EH (cell line): ENCODE results near the gene SWAP70.
"Not testable (repeated sequence)": the region's sequence is repeated elsewhere in the genome, so short reads cannot be mapped to it uniquely, and the experiment has no call there.

Experiments
- DNase-seq: peaks from one replicate; pipeline ENCODE4 v3.0.0-alpha.2; 2015; ENCODE audit warnings: low read depth

SWAP70 gene

GRCh38 chr11:9722023-9722422, 58.1 kb downstream of the SWAP70 start:
- no peak for DNase-seq

- no peak for DNase-seq
Measured at GRCh38 chr11:9722893-9723292, 59.0 kb downstream of the SWAP70 start.

- peak; percentile 66 for DNase-seq
Measured at GRCh38 chr11:9726321-9727022, 62.6 kb downstream of the SWAP70 start.

- DNase-seq: no peak
Measured at GRCh38 chr11:9728058-9728457, 64.2 kb downstream of the SWAP70 start.

GRCh38 chr11:9731256-9731655, 67.4 kb downstream of the SWAP70 start:
- no peak for DNase-seq

- DNase-seq: no peak
Measured at GRCh38 chr11:9732453-9732852, 68.6 kb downstream of the SWAP70 start.

GRCh38 chr11:9733212-9733611, 69.3 kb downstream of the SWAP70 start:
- DNase-seq: no peak

GRCh38 chr11:9735236-9735635, 71.4 kb downstream of the SWAP70 start:
- DNase-seq: no peak

GRCh38 chr11:9735919-9736318, 72.0 kb downstream of the SWAP70 start:
- DNase-seq: no peak

- no peak for DNase-seq
Measured at GRCh38 chr11:9736365-9736764, 72.5 kb downstream of the SWAP70 start.

GRCh38 chr11:9738116-9738515, 74.2 kb downstream of the SWAP70 start:
- peak; percentile 28 for DNase-seq

- DNase-seq: no peak
Measured at GRCh38 chr11:9738707-9739106, 74.8 kb downstream of the SWAP70 start.

- DNase-seq: no peak
Measured at GRCh38 chr11:9739123-9739900, 75.4 kb downstream of the SWAP70 start.

- DNase-seq: no peak
Measured at GRCh38 chr11:9740202-9740883, 76.5 kb downstream of the SWAP70 start.

GRCh38 chr11:9741260-9741659, 77.4 kb downstream of the SWAP70 start:
- DNase-seq: no peak

GRCh38 chr11:9743512-9743911, 79.6 kb downstream of the SWAP70 start:
- DNase-seq: not testable (repeated sequence)

- DNase-seq: no peak
Measured at GRCh38 chr11:9745411-9746211, 81.7 kb downstream of the SWAP70 start.

- DNase-seq: no peak
Measured at GRCh38 chr11:9747229-9747628, 83.4 kb downstream of the SWAP70 start.

GRCh38 chr11:9747828-9748227, 84.0 kb downstream of the SWAP70 start:
- DNase-seq: no peak

GRCh38 chr11:9748361-9748970, 84.6 kb downstream of the SWAP70 start:
- peak; percentile 84 for DNase-seq

GRCh38 chr11:9750551-9750950, 86.7 kb downstream of the SWAP70 start:
- DNase-seq: peak; percentile 32

- DNase-seq: peak; percentile 43
Measured at GRCh38 chr11:9752091-9752490, 88.2 kb downstream of the SWAP70 start.
